ENCODE data around the gene ADH6. TPM values are rescaled to one million over a fixed set of nuclear protein-coding genes. Genes with fewer than 3 reads are reported as not detected.

ADH6 gene
- polyA plus RNA-seq, 2 of the 4 experiments (the other 2 are of a cell fraction), result 0.72 TPM; not detected in 1

DNA sequence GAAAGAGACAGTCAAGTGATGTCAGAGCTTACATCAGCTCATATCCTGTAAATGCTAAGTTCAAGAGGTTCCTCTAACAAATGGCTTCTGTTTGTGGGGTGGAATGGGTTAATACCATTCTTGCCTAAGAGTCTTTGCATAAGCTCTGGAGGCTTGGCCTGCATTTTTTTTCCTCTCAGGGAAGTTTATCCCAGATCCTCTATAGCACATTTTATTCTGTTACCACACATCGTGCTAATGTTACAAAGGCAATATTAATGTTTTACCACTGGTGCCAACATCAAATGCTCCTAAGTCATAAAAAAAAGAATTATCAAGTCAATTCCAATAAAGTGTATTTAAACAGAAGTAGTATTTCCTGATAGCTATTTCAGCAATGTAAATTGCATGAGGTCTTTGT, 2.9 kb upstream of the ADH6 start:
- ChIA-PET POLR2A (no interaction called here), CTCF (no interaction called here)
- Histone ChIP-seq H3K4me3 (no peak overlapping the region), H3K9me3 (no peaks in the 10 kb centered on the region), H3K27ac (no peak overlapping the region), H3K4me1 (no peaks in the 10 kb centered on the region), H3K4me2 (no peak overlapping the region)
- 17% methylated on average over 1 of the region's 1 CpG for WGBS (ENCODE audit: missing lambda C conversion rate)
- FAIRE-seq, result no peak
- DNase-seq (ENCODE audit: low read depth in 1 of 2, low spot score in 1 of 2), result peak in 1 of 2 experiments; percentile 1
- TF ChIP-seq RFX5 (IDR thresholded peaks at IDR 0.05) (no peak), EHMT2 (IDR thresholded peaks at IDR 0.05; ENCODE audit: low read depth) (no peak), FOSL2 (IDR thresholded peaks at IDR 0.05) (no peak), FOSL2 (CRISPR knock-in tag; IDR thresholded peaks at IDR 0.05) (no peak), JUN (IDR thresholded peaks at IDR 0.05) (no peak), GATA3 (IDR thresholded peaks at IDR 0.05; ENCODE audit: borderline replicate concordance) (no peak), NR3C1 (IDR thresholded peaks at IDR 0.05) (no peak), EHF (CRISPR knock-in tag; IDR thresholded peaks at IDR 0.05) (no peak)
- no peak for ATAC-seq

DNA sequence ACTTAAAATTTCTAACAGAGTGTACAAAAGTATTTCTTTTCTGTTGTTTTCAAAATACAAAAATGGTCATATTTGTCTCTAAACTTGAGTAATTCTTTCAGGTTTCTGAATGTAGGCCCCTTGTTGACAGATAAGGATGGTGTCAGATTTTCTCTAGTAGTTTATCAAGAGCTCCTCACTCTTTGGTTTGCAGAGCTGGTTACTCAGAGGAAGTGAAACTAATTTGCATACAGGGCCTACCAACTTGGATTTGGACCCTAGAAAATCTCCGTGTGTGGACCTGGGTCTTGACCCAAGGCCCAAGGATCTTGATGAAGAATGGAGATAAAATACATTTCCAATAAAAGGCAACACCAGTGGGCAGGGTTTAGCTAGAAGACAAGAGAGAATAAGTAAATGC, 433 bp upstream of the ADH6 start:
- no peak overlapping the region for H3K27ac ChIP-seq
- CTCF ChIA-PET, result no interaction called here
- no peak overlapping the region for H3K4me3 ChIP-seq
- no peaks in the 10 kb centered on the region for H3K9me3 ChIP-seq
- no peak for FAIRE-seq
- no peak for ATAC-seq
- no peak overlapping the region for H3K4me2 ChIP-seq
- POLR2A ChIA-PET, result no interaction called here
- TF ChIP-seq HDAC2 (IDR thresholded peaks at IDR 0.05), result no peak
- TF ChIP-seq GATA3 (IDR thresholded peaks at IDR 0.05; ENCODE audit: borderline replicate concordance), result no peak
- TF ChIP-seq ZSCAN20 (CRISPR knock-in tag; IDR thresholded peaks at IDR 0.05), result no peak
- no peak for TF ChIP-seq BHLHE40 (IDR thresholded peaks at IDR 0.05; ENCODE audit: low read depth, low read length)
- DNase-seq (ENCODE audit: low read depth in 1 of 2, low spot score in 1 of 2), result no peak
- WGBS (ENCODE audit: missing lambda C conversion rate), result 60% methylated on average over 1 of the region's 1 CpG
- no peaks in the 10 kb centered on the region for H3K4me1 ChIP-seq

DNA sequence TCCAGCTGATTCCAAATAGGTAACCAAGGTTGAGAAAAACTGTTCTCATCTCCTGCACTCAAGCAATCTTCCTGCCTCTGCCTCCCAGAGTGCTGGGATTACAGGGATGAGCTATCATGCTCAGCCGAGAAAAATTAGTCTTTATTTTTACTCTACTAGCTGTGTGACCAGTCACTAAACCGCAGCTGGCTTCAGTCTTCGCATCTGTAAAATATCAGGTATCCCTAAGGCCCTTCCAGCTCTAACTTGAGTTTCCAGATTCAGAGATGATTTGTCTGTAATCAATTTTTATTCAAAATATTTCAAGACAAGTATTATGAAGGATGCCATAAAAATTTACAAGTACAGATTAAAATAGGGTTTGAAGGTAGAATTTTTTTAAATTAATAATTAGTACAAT, 3.5 kb downstream of the ADH6 start:
- WGBS (ENCODE audit: missing lambda C conversion rate), result 37% methylated on average over 3 of the region's 3 CpGs

DNA sequence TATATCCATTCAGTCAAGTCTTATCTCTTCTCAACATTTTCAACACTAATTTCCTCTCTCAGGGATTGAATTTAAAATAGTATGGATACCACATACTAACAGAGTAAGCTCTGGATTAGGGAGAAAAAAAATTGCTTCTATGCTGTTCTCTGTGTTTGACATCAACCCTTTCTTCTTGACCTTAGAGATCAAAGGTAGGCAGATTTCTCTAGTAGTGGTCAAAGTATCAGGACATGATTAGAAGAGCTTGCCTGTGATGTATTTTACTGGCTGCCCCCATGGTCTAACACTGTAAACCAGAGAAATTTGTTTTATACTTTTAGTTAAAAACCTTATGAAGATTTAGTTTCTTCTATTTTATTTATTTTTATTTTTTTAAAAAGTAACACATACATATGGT, 8.3 kb downstream of the ADH6 start:
- H3K4me1 ChIP-seq, result no peaks in the 10 kb centered on the region
- no peak for ATAC-seq
- H3K9me3 ChIP-seq, result no peaks in the 10 kb centered on the region
- ChIA-PET POLR2A (no interaction called here), CTCF (no interaction called here)
- H3K4me2 ChIP-seq, result no peak overlapping the region
- H3K27ac ChIP-seq, result no peak overlapping the region
- TF ChIP-seq JUN (IDR thresholded peaks at IDR 0.05) (no peak), CBX8 (IDR thresholded peaks at IDR 0.05) (no peak), CBX2 (IDR thresholded peaks at IDR 0.05; ENCODE audit: borderline replicate concordance, low read depth) (no peak), RNF2 (IDR thresholded peaks at IDR 0.05; ENCODE audit: borderline replicate concordance, low read depth) (no peak), EHMT2 (IDR thresholded peaks at IDR 0.05; ENCODE audit: low read depth) (no peak), ZNF302 (CRISPR knock-in tag; IDR thresholded peaks at IDR 0.05) (no peak), ESRRA (IDR thresholded peaks at IDR 0.05; ENCODE audit: borderline replicate concordance, low read length) (no peak), EHF (CRISPR knock-in tag; IDR thresholded peaks at IDR 0.05) (no peak)
- TF ChIP-seq, protein P1, sequence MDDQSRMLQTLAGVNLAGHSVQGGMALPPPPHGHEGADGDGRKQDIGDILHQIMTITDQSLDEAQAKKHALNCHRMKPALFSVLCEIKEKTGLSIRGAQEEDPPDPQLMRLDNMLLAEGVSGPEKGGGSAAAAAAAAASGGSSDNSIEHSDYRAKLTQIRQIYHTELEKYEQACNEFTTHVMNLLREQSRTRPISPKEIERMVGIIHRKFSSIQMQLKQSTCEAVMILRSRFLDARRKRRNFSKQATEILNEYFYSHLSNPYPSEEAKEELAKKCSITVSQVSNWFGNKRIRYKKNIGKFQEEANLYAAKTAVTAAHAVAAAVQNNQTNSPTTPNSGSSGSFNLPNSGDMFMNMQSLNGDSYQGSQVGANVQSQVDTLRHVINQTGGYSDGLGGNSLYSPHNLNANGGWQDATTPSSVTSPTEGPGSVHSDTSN (IDR thresholded peaks at IDR 0.05), result no peak
- TF ChIP-seq, protein P2, sequence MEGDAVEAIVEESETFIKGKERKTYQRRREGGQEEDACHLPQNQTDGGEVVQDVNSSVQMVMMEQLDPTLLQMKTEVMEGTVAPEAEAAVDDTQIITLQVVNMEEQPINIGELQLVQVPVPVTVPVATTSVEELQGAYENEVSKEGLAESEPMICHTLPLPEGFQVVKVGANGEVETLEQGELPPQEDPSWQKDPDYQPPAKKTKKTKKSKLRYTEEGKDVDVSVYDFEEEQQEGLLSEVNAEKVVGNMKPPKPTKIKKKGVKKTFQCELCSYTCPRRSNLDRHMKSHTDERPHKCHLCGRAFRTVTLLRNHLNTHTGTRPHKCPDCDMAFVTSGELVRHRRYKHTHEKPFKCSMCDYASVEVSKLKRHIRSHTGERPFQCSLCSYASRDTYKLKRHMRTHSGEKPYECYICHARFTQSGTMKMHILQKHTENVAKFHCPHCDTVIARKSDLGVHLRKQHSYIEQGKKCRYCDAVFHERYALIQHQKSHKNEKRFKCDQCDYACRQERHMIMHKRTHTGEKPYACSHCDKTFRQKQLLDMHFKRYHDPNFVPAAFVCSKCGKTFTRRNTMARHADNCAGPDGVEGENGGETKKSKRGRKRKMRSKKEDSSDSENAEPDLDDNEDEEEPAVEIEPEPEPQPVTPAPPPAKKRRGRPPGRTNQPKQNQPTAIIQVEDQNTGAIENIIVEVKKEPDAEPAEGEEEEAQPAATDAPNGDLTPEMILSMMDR (IDR thresholded peaks at IDR 0.05), result no peak
- TF ChIP-seq, protein P3, sequence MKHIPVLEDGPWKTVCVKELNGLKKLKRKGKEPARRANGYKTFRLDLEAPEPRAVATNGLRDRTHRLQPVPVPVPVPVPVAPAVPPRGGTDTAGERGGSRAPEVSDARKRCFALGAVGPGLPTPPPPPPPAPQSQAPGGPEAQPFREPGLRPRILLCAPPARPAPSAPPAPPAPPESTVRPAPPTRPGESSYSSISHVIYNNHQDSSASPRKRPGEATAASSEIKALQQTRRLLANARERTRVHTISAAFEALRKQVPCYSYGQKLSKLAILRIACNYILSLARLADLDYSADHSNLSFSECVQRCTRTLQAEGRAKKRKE (CRISPR knock-in tag; IDR thresholded peaks at IDR 0.05; ENCODE audit: low read depth), result no peak
- DNase-seq (ENCODE audit: low read depth in 1 of 2, low spot score in 1 of 2), result no peak
- FAIRE-seq, result no peak
- no peak overlapping the region for H3K4me3 ChIP-seq

More for the DNA sequence above, 3.5 kb downstream of the ADH6 start:
- TF ChIP-seq ZNF302 (CRISPR knock-in tag; IDR thresholded peaks at IDR 0.05), result no peak
- TF ChIP-seq, protein P4, sequence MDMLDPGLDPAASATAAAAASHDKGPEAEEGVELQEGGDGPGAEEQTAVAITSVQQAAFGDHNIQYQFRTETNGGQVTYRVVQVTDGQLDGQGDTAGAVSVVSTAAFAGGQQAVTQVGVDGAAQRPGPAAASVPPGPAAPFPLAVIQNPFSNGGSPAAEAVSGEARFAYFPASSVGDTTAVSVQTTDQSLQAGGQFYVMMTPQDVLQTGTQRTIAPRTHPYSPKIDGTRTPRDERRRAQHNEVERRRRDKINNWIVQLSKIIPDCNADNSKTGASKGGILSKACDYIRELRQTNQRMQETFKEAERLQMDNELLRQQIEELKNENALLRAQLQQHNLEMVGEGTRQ (IDR thresholded peaks at IDR 0.05), result no peak
- no peak for TF ChIP-seq ESRRA (IDR thresholded peaks at IDR 0.05; ENCODE audit: borderline replicate concordance, low read length)
- ChIA-PET POLR2A (no interaction called here), CTCF (no interaction called here)
- FAIRE-seq, result no peak
- H3K4me1 ChIP-seq, result no peaks in the 10 kb centered on the region
- no peak overlapping the region for H3K27ac ChIP-seq
- no peak overlapping the region for H3K4me3 ChIP-seq
- DNase-seq (ENCODE audit: low read depth in 1 of 2, low spot score in 1 of 2), result no peak
- no peaks in the 10 kb centered on the region for H3K9me3 ChIP-seq
- no peak overlapping the region for H3K4me2 ChIP-seq
- no peak for ATAC-seq
